Ectodermal cell (in vitro differentiated cells): Measurements from ENCODE around the gene KCNJ1.

Source experiments
- H3K27ac ChIP-seq: 2 replicates; pipeline ENCODE4 v1.7.0; 2013; ENCODE audit warnings: mild to moderate bottlenecking, low read depth, low read length; ENCODE audit not compliant: insufficient read depth, poor library complexity, severe bottlenecking
- H3K27me3 ChIP-seq: 2 replicates; pipeline ENCODE4 v1.7.0; 2013; ENCODE audit warnings: mild to moderate bottlenecking, low read length; ENCODE audit not compliant: insufficient read depth, control insufficient read depth, poor library complexity, severe bottlenecking
- H3K36me3 ChIP-seq: one replicate; pipeline ENCODE4 v1.7.0; 2013; ENCODE audit warnings: low read length; ENCODE audit not compliant: control insufficient read depth, insufficient read depth
- H3K4me1 ChIP-seq: one replicate; pipeline ENCODE4 v1.7.0; 2013; ENCODE audit warnings: low read length; ENCODE audit not compliant: control insufficient read depth, insufficient read depth
- H3K4me3 ChIP-seq: 2 replicates; pipeline ENCODE4 v1.7.0; 2013; ENCODE audit warnings: low read depth, low read length, control low read depth; ENCODE audit not compliant: insufficient read depth
- H3K9me3 ChIP-seq: 2 replicates; pipeline ENCODE4 v1.7.0; 2013; ENCODE audit warnings: mild to moderate bottlenecking, low read length, moderate library complexity; ENCODE audit not compliant: control insufficient read depth
- WGBS, 2 experiments: methylation state at CpG; one replicate each; pipeline ENCODE4 v1.1.7; 2013; ENCODE audit warnings: missing lambda C conversion rate in 2 of 2; 5-methylcytosine and 5-hydroxymethylcytosine counted together

The KCNJ1 gene

GRCh38 chr11:128853559-128853958 lies 13.5 kb downstream of the KCNJ1 start:
- no peaks in the 10 kb centered on the region for H3K9me3 ChIP-seq
- no peaks in the 10 kb centered on the region for H3K4me1 ChIP-seq
- WGBS, 2 experiments: 93 to 94% methylated on average over 5 to 6 of the region's 6 CpGs
- H3K4me3 ChIP-seq: no peak overlapping the region
- H3K36me3 ChIP-seq: no peaks in the 10 kb centered on the region
- no peak overlapping the region for H3K27ac ChIP-seq
- peaks cover 2% of the 10 kb centered on the region for H3K27me3 ChIP-seq

GRCh38 chr11:128852327-128853023 lies 14.6 kb downstream of the KCNJ1 start:
- Histone ChIP-seq H3K4me1 (no peaks in the 10 kb centered on the region), H3K4me3 (no peak overlapping the region), H3K9me3 (no peaks in the 10 kb centered on the region), H3K27ac (no peak overlapping the region), H3K27me3 (no peaks in the 10 kb centered on the region), H3K36me3 (no peaks in the 10 kb centered on the region)
- WGBS, 2 experiments: 91 to 92% methylated on average over 13 of the region's 13 CpGs

GRCh38 chr11:128848815-128849455 lies 18.2 kb downstream of the KCNJ1 start:
- WGBS, 2 experiments: 23 to 24% methylated on average over 10 of the region's 10 CpGs

GRCh38 chr11:128846985-128847384 lies 20.1 kb downstream of the KCNJ1 start:
- H3K27ac ChIP-seq: no peak overlapping the region
- WGBS, 2 experiments: 94 to 95% methylated on average over 4 of the region's 4 CpGs
- H3K27me3 ChIP-seq: no peaks in the 10 kb centered on the region
- H3K4me3 ChIP-seq: no peak overlapping the region
- no peaks in the 10 kb centered on the region for H3K4me1 ChIP-seq
- H3K9me3 ChIP-seq: no peaks in the 10 kb centered on the region
- H3K36me3 ChIP-seq: no peaks in the 10 kb centered on the region

More at GRCh38 chr11:128848815-128849455, 18.2 kb downstream of the KCNJ1 start:
- Histone ChIP-seq H3K4me3 (no peak overlapping the region), H3K27ac (no peak overlapping the region), H3K9me3 (no peaks in the 10 kb centered on the region), H3K36me3 (no peaks in the 10 kb centered on the region), H3K27me3 (no peaks in the 10 kb centered on the region), H3K4me1 (no peaks in the 10 kb centered on the region)

- Histone ChIP-seq H3K36me3 (no peaks in the 10 kb centered on the region), H3K27me3 (no peaks in the 10 kb centered on the region), H3K27ac (no peak overlapping the region), H3K4me3 (no peak overlapping the region), H3K9me3 (no peaks in the 10 kb centered on the region), H3K4me1 (no peaks in the 10 kb centered on the region)
- WGBS, 2 experiments: 90 to 96% methylated on average over 2 of the region's 2 CpGs
Observed at GRCh38 chr11:128845334-128845780, 21.7 kb downstream of the KCNJ1 start.

GRCh38 chr11:128843198-128843785 lies 23.8 kb downstream of the KCNJ1 start:
- no peak overlapping the region for H3K27ac ChIP-seq
- 84 to 98% methylated on average over 2 of the region's 2 CpGs for WGBS, 2 experiments
- H3K27me3 ChIP-seq: no peaks in the 10 kb centered on the region

GRCh38 chr11:128841461-128842072 lies 25.5 kb downstream of the KCNJ1 start:
- H3K4me3 ChIP-seq: no peak overlapping the region
- H3K27me3 ChIP-seq: no peaks in the 10 kb centered on the region
- H3K4me1 ChIP-seq: no peaks in the 10 kb centered on the region
- 91 to 95% methylated on average over 5 to 6 of the region's 7 CpGs for WGBS, 2 experiments
- no peak overlapping the region for H3K27ac ChIP-seq
- no peaks in the 10 kb centered on the region for H3K9me3 ChIP-seq
- H3K36me3 ChIP-seq: no peaks in the 10 kb centered on the region

More at GRCh38 chr11:128843198-128843785, 23.8 kb downstream of the KCNJ1 start:
- Histone ChIP-seq H3K9me3 (no peaks in the 10 kb centered on the region), H3K4me3 (no peak overlapping the region), H3K36me3 (no peaks in the 10 kb centered on the region), H3K4me1 (no peaks in the 10 kb centered on the region)

GRCh38 chr11:128840783-128841182 lies 26.3 kb downstream of the KCNJ1 start:
- no peak overlapping the region for H3K27ac ChIP-seq
- H3K4me1 ChIP-seq: no peaks in the 10 kb centered on the region
- H3K36me3 ChIP-seq: no peaks in the 10 kb centered on the region
- H3K4me3 ChIP-seq: no peak overlapping the region
- H3K9me3 ChIP-seq: no peaks in the 10 kb centered on the region
- WGBS, 2 experiments: 95 to 96% methylated on average over 1 to 2 of the region's 2 CpGs
- H3K27me3 ChIP-seq: no peaks in the 10 kb centered on the region

GRCh38 chr11:128840137-128840536 lies 27.0 kb downstream of the KCNJ1 start:
- Histone ChIP-seq H3K27me3 (no peaks in the 10 kb centered on the region), H3K36me3 (no peaks in the 10 kb centered on the region), H3K4me3 (no peak overlapping the region), H3K9me3 (no peaks in the 10 kb centered on the region), H3K4me1 (no peaks in the 10 kb centered on the region), H3K27ac (no peak overlapping the region)
- WGBS, 2 experiments: 93 to 95% methylated on average over 5 of the region's 5 CpGs

- no peaks in the 10 kb centered on the region for H3K36me3 ChIP-seq
- no peaks in the 10 kb centered on the region for H3K4me1 ChIP-seq
- no peak overlapping the region for H3K4me3 ChIP-seq
- no peaks in the 10 kb centered on the region for H3K27me3 ChIP-seq
- no peaks in the 10 kb centered on the region for H3K9me3 ChIP-seq
- WGBS, 2 experiments: 68 to 70% methylated on average over 5 of the region's 5 CpGs
- H3K27ac ChIP-seq: no peak overlapping the region
Observed at GRCh38 chr11:128839081-128839480, 28.0 kb downstream of the KCNJ1 start.
